H1 (cell line): ENCODE data around the gene JADE3. TPM values are rescaled to one million over a fixed set of nuclear protein-coding genes. Genes with fewer than 3 reads are reported as not detected.

ENCODE experiments used
- CTCF ChIA-PET: fragments of 300-600 bp; sonication (Branson Sonifier 250); formaldehyde crosslinking; loops from one replicate; lab custom pipeline; 2021; ENCODE audit not compliant: partially characterized antibody; lab: Charles Lee
- POLR2A ChIA-PET: fragments of 300-600 bp; sonication (Branson Sonifier 250); formaldehyde crosslinking; loops from one replicate; lab custom pipeline; 2021; ENCODE audit warnings: inconsistent platforms; ENCODE audit not compliant: partially characterized antibody; lab: Charles Lee
- DNase-seq, 2 experiments: peaks; one replicate each; pipeline versions ENCODE4 v3.0.0 to v3.0.0-alpha.2; 2010 to 2022; ENCODE audit warnings: low spot score in 2 of 2, low read depth in 1 of 2, mixed read lengths in 1 of 2
- FAIRE-seq: peaks from 2 replicates; lab custom pipeline; 2011; peaks lifted over from hg19 to GRCh38; lab: Jason Lieb, UNC
- H2AFZ ChIP-seq: 2 replicates; pipeline ENCODE4 v1.8.1; 2012; ENCODE audit warnings: low read length, inconsistent platforms
- H2AK5ac ChIP-seq: 2 replicates; pipeline ENCODE4 v1.6.1; 2013; ENCODE audit warnings: low read depth, low read length
- H2BK120ac ChIP-seq: replicated peaks from 2 replicates; pipeline ENCODE3; 2013; ENCODE audit warnings: low read depth, low read length, inconsistent platforms
- H2BK12ac ChIP-seq: 2 replicates; pipeline ENCODE4 v1.6.1; 2013; ENCODE audit warnings: low read depth, low read length
- H2BK15ac ChIP-seq: 2 replicates; pipeline ENCODE4 v1.6.1; 2013; ENCODE audit warnings: low read length
- H2BK20ac ChIP-seq: 2 replicates; pipeline ENCODE4 v1.6.1; 2013; ENCODE audit warnings: low read length
- H2BK5ac ChIP-seq: 2 replicates; pipeline ENCODE4 v1.6.1; 2013; ENCODE audit warnings: low read depth, low read length
- H3K14ac ChIP-seq: 2 replicates; pipeline ENCODE4 v1.6.1; 2013; ENCODE audit warnings: inconsistent platforms; ENCODE audit not compliant: insufficient read length
- H3K18ac ChIP-seq: 2 replicates; pipeline ENCODE4 v1.6.1; 2013; ENCODE audit warnings: low read length; ENCODE audit errors: extremely low read depth
- H3K23ac ChIP-seq: 2 replicates; pipeline ENCODE4 v1.6.1; 2013; ENCODE audit warnings: inconsistent platforms; ENCODE audit not compliant: insufficient read length
- H3K23me2 ChIP-seq: 2 replicates; pipeline ENCODE4 v1.6.1; 2013; ENCODE audit warnings: low read depth, low read length
- H3K27ac ChIP-seq: 2 replicates; pipeline ENCODE4 v1.6.1; 2011; ENCODE audit warnings: low read depth, low read length, inconsistent platforms
- H3K27me3 ChIP-seq, 4 experiments: replicated peaks in 1 of 4; 1 replicate in 1 of 4; 2 replicates in 3 of 4; pipeline versions ENCODE4 v1.6.1 to v1.8.1; 2011 to 2013; ENCODE audit warnings: low read length in 3 of 4, mild to moderate bottlenecking in 3 of 4, inconsistent platforms in 2 of 4, mixed read lengths in 2 of 4, moderate library complexity in 1 of 4; ENCODE audit not compliant: control insufficient read depth in 3 of 4, insufficient read depth in 3 of 4; ENCODE audit errors: extremely low read depth in 1 of 4
- H3K36me3 ChIP-seq, 4 experiments: 2 replicates each; pipeline versions ENCODE4 v1.6.1 to v1.8.1; 2011 to 2013; ENCODE audit warnings: mild to moderate bottlenecking in 4 of 4, low read length in 3 of 4, moderate library complexity in 2 of 4, control low read depth in 1 of 4, inconsistent platforms in 1 of 4; ENCODE audit not compliant: insufficient read depth in 4 of 4, control insufficient read depth in 2 of 4
- H3K4ac ChIP-seq: replicated peaks from 2 replicates; pipeline ENCODE3; 2013; ENCODE audit warnings: low read length, low read depth, mixed read lengths, inconsistent platforms; ENCODE audit not compliant: insufficient read length
- H3K4me1 ChIP-seq, 4 experiments: replicated peaks in 1 of 4; 1 replicate in 1 of 4; 2 replicates in 3 of 4; pipeline versions ENCODE4 v1.6.1 to v1.8.1; 2011 to 2013; ENCODE audit warnings: low read length in 3 of 4, inconsistent platforms in 2 of 4, mixed read lengths in 1 of 4; ENCODE audit not compliant: insufficient read depth in 4 of 4, control insufficient read depth in 3 of 4
- H3K4me2 ChIP-seq, 2 experiments: 2 replicates each; pipeline versions ENCODE4 v1.6.1 to v1.8.1; 2011 to 2013; ENCODE audit warnings: low read depth in 2 of 2, low read length in 2 of 2, control low read depth in 1 of 2, inconsistent platforms in 1 of 2, mild to moderate bottlenecking in 1 of 2; ENCODE audit not compliant: insufficient read depth in 1 of 2
- H3K4me3 ChIP-seq, 4 experiments: fragments of 200-600, 300-600 bp in 1 of 4; sonication (generic), shearing (Covaris generic), sonication (Bioruptor Twin) in 1 of 4; 2 replicates each; pipeline versions ENCODE4 v1.5.1 to v1.8.1; 2011 to 2016; ENCODE audit warnings: low read length in 4 of 4, low read depth in 3 of 4, control low read depth in 2 of 4, inconsistent platforms in 2 of 4, mild to moderate bottlenecking in 2 of 4, mixed read lengths in 1 of 4, moderate library complexity in 1 of 4; ENCODE audit not compliant: insufficient read depth in 2 of 4; ENCODE audit errors: extremely low read depth in 1 of 4
- H3K56ac ChIP-seq: replicated peaks from 2 replicates; pipeline ENCODE3; 2013; ENCODE audit warnings: low read depth, mild to moderate bottlenecking, mixed read lengths, low read length, inconsistent platforms; ENCODE audit not compliant: insufficient read length
- H3K79me1 ChIP-seq: 2 replicates; pipeline ENCODE4 v1.6.1; 2013; ENCODE audit warnings: low read depth, low read length, control low read depth
- H3K79me2 ChIP-seq, 2 experiments: 2 replicates each; pipeline versions ENCODE4 v1.6.1 to v1.8.1; 2012 to 2013; ENCODE audit warnings: low read length in 2 of 2, mild to moderate bottlenecking in 2 of 2, inconsistent platforms in 1 of 2; ENCODE audit not compliant: insufficient read depth in 2 of 2, control insufficient read depth in 1 of 2
- H3K9ac ChIP-seq, 4 experiments: replicated peaks in 1 of 4; 1 replicate in 1 of 4; 2 replicates in 3 of 4; pipeline versions ENCODE4 v1.6.1 to v1.8.1; 2011 to 2013; ENCODE audit warnings: low read depth in 3 of 4, low read length in 3 of 4, control low read depth in 2 of 4, mild to moderate bottlenecking in 2 of 4, moderate library complexity in 2 of 4, inconsistent platforms in 1 of 4; ENCODE audit errors: extremely low read depth in 1 of 4
- H3K9me3 ChIP-seq, 2 experiments: 2 replicates each; pipeline versions ENCODE4 v1.6.1 to v1.8.1; 2012 to 2013; ENCODE audit warnings: mild to moderate bottlenecking in 2 of 2, moderate library complexity in 2 of 2, control low read depth in 1 of 2, inconsistent platforms in 1 of 2, low read depth in 1 of 2, low read length in 1 of 2, mixed read lengths in 1 of 2; ENCODE audit not compliant: insufficient read depth in 2 of 2
- H4K20me1 ChIP-seq, 2 experiments: replicated peaks in 1 of 2; 2 replicates each; pipeline versions ENCODE3 to v1.8.1; 2011 to 2013; ENCODE audit warnings: inconsistent platforms in 2 of 2, low read length in 2 of 2, mild to moderate bottlenecking in 1 of 2; ENCODE audit not compliant: insufficient read depth in 2 of 2, control insufficient read depth in 1 of 2
- H4K5ac ChIP-seq: 2 replicates; pipeline ENCODE4 v1.6.1; 2013; ENCODE audit warnings: low read length, low read depth, mixed read lengths, inconsistent platforms; ENCODE audit not compliant: insufficient read length
- H4K8ac ChIP-seq: 2 replicates; pipeline ENCODE4 v1.8.0; 2013; ENCODE audit warnings: mild to moderate bottlenecking, moderate library complexity, low read length, inconsistent platforms; ENCODE audit not compliant: insufficient read depth; ENCODE audit errors: extremely low read depth
- H4K91ac ChIP-seq: replicated peaks from 2 replicates; pipeline ENCODE3; 2013; ENCODE audit warnings: low read length, mixed read lengths, inconsistent platforms; ENCODE audit not compliant: insufficient read length
- BRCA1 ChIP-seq: IDR thresholded peaks from 2 replicates; pipeline ENCODE4 v1.6.1; 2012; ENCODE audit warnings: low read depth, low read length, improper control_type of control experiment
- CBX5 ChIP-seq: fragments of 300-800, 300-1000 bp; sonication (generic); IDR thresholded peaks from 2 replicates; pipeline ENCODE4 v1.7.1; 2016; ENCODE audit warnings: antibody characterized with exemption, low read length, low read depth
- CEBPB ChIP-seq: IDR thresholded peaks from 2 replicates; pipeline ENCODE4 v1.6.1; 2012; ENCODE audit warnings: low read depth, low read length
- CTBP2 ChIP-seq: IDR thresholded peaks from 2 replicates; pipeline ENCODE4 v1.7.0; 2011; ENCODE audit warnings: borderline replicate concordance, mild to moderate bottlenecking, moderate library complexity, mixed read lengths, low read length; ENCODE audit not compliant: insufficient read depth, insufficient read length
- GABPA ChIP-seq: IDR thresholded peaks from 2 replicates; pipeline ENCODE4 v1.6.1; 2011; ENCODE audit warnings: mild to moderate bottlenecking, low read length, moderate library complexity, borderline replicate concordance; ENCODE audit not compliant: insufficient read depth
- HDAC2 ChIP-seq, 2 experiments: fragments of 300-600 bp in 1 of 2; sonication (generic) in 1 of 2; IDR thresholded peaks; 2 replicates each; pipeline ENCODE4 v1.6.1; 2011 to 2012; ENCODE audit warnings: low read depth in 2 of 2, low read length in 2 of 2, mild to moderate bottlenecking in 2 of 2, moderate library complexity in 2 of 2, borderline replicate concordance in 1 of 2, inconsistent platforms in 1 of 2
- HDAC6 ChIP-seq: IDR thresholded peaks from one replicate; pipeline ENCODE4 v1.7.1; 2012; ENCODE audit warnings: low read depth, mild to moderate bottlenecking, inconsistent platforms, low read length, moderate library complexity
- KDM4A ChIP-seq: IDR thresholded peaks from one replicate; pipeline ENCODE4 v1.7.1; 2012; ENCODE audit warnings: low read depth, mild to moderate bottlenecking, moderate library complexity, low read length, inconsistent platforms; ENCODE audit not compliant: severe bottlenecking
- RBBP5 ChIP-seq: IDR thresholded peaks from 2 replicates; pipeline ENCODE4 v1.7.1; 2012; ENCODE audit warnings: low read depth, mild to moderate bottlenecking, inconsistent platforms, low read length, moderate library complexity, borderline replicate concordance
- RXRA ChIP-seq: IDR thresholded peaks from 2 replicates; pipeline ENCODE4 v1.6.1; 2011; ENCODE audit warnings: low read depth, mild to moderate bottlenecking, low read length, moderate library complexity; ENCODE audit not compliant: insufficient read depth
- TCF12 ChIP-seq: IDR thresholded peaks from 2 replicates; pipeline ENCODE4 v1.6.1; 2011; ENCODE audit warnings: low read depth, mild to moderate bottlenecking, low read length
- WGBS, 2 experiments: shearing (Covaris generic) in 1 of 2; methylation state at CpG; one replicate each; pipeline versions ENCODE4 v1.1.6 to v1.1.7; 2013 to 2015; ENCODE audit warnings: low lambda C conversion rate in 2 of 2, mixed read lengths in 2 of 2, inconsistent platforms in 1 of 2, low coverage in 1 of 2, missing lambda C conversion rate in 1 of 2; ENCODE audit not compliant: insufficient replicate concordance in 2 of 2, insufficient coverage in 1 of 2, insufficient read length in 1 of 2; ENCODE audit errors: extremely low coverage in 1 of 2, missing lambda C conversion rate in 1 of 2; 5-methylcytosine and 5-hydroxymethylcytosine counted together
- polyA plus RNA-seq, 7 experiments: library from polyadenylated mRNA; depleted of rRNA in 3 of 7; stranded (reverse) in 5 of 7; unstranded in 2 of 7; fragments of >200 nt in 5 of 7; fragments of 200-250 nt in 2 of 7; gene quantifications; 1 replicate in 5 of 7; 2 replicates in 1 of 7; 4 replicates in 1 of 7; pipeline versions ENCODE4 v1.2.1 to v1.2.3, GENCODE V29; 2011 to 2013; ENCODE audit warnings: missing spikeins in 2 of 7, mixed read lengths in 2 of 7
- total RNA-seq: library from RNA; stranded (reverse); fragmentation: NEBNext Ultra II Directional; extraction: Animal tissue kit (Norgen Biotek cat#: 25700); gene quantifications from 2 replicates; pipeline ENCODE4 v1.2.1, GENCODE V29; 2021
- TF ChIP-seq, protein P1 (sequence below): IDR thresholded peaks from 2 replicates; pipeline ENCODE4 v1.6.1; 2012; ENCODE audit warnings: inconsistent platforms

Gene JADE3
- total and polyA plus RNA-seq, 2 of the 8 experiments (the other 6 are each of a cell fraction or from before 2014, with no cell fraction given) = 6.9 to 21.5 TPM

DNA sequence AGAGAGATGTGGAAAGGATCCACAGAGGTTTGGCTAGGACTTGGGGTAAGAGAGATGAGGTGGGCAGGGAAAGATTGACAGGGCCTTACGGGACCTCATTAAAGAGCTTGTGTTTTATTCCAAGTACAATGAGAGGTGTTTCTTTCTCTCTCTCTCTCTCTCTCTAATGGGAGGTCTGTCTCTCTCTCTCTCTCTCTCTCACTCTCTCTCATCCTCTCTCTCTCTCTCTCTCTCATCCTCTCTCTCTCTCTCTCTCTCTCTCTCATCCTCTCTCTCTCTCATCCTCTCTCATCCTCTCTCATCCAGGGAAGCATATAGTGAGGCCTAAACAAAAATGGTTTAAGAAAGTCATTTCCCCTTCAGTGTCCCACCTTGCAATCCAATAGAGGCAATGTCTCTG is 5.4 kb downstream of the JADE3 start:
- no peak overlapping the region for H3K9ac ChIP-seq
- H2BK5ac ChIP-seq = no peak overlapping the region
- no peak overlapping the region for H2BK15ac ChIP-seq
- H3K4ac ChIP-seq = no peak overlapping the region
- H3K23ac ChIP-seq = no peak overlapping the region
- no peak overlapping the region for H2AK5ac ChIP-seq
- no peak overlapping the region for H4K8ac ChIP-seq
- H4K91ac ChIP-seq = no peak overlapping the region
- no peak overlapping the region for H3K14ac ChIP-seq
- H3K4me3 ChIP-seq = no peak overlapping the region
- peaks cover 0 to 3% of the 10 kb centered on the region in 2 experiments for H4K20me1 ChIP-seq
- H3K79me1 ChIP-seq = peaks cover 2% of the 10 kb centered on the region; the same call in 1 of the 2 replicates
- DNase-seq = no peak
- H2AFZ ChIP-seq = no peak overlapping the region
- H3K18ac ChIP-seq = no peak overlapping the region
- H3K4me2 ChIP-seq = no peak overlapping the region
- WGBS, 2 experiments = 83% methylated on average over 1 of the region's 1 CpG; no CpG with 5 or more reads in 1 of the 2 experiments
- H3K56ac ChIP-seq = no peak overlapping the region
- peaks cover 0 to 3% (median 0%) of the 10 kb centered on the region in 4 experiments; a peak in 2 of 7 replicates for H3K4me1 ChIP-seq
- 0 out of 2 replicates have a peak, but pooled peaks cover 3% of the 10 kb centered on the region for H3K23me2 ChIP-seq
- H2BK12ac ChIP-seq = no peak overlapping the region
- H2BK120ac ChIP-seq = no peak overlapping the region
- POLR2A ChIA-PET = interaction anchor here (0.6 kb wide), 1 partner anchor 148 kb away, joined by 3 read pairs; no protein-coding TSS in a partner anchor
- H3K79me2 ChIP-seq = peaks cover 14 to 92% of the 10 kb centered on the region in 2 experiments; a peak in 3 of 4 replicates
- H3K27ac ChIP-seq = no peak overlapping the region
- H3K27me3 ChIP-seq = no peaks in the 10 kb centered on the region
- no peak overlapping the region for H2BK20ac ChIP-seq
- no peaks in the 10 kb centered on the region; a peak in 2 of 8 replicates for H3K36me3 ChIP-seq
- no peak for FAIRE-seq
- H4K5ac ChIP-seq = no peak overlapping the region
- CTCF ChIA-PET = interaction anchor here (0.6 to 2.3 kb wide), 4 partner anchors 14 to 290 kb away, joined by 3 to 4 read pairs (median 3); no protein-coding TSS in a partner anchor
- TF ChIP-seq GABPA (no peak), BRCA1 (no peak), CEBPB (no peak), KDM4A (no peak), TCF12 (no peak), RBBP5 (no peak), HDAC2 (IDR thresholded peaks at IDR 0.05; ENCODE audit: borderline replicate concordance in 1 of 2, low read depth in 2 of 2, low read length in 2 of 2) (no peak), CBX5 (no peak), CTBP2 (no peak), RXRA (no peak), HDAC6 (no peak)
- TF ChIP-seq, protein P1, sequence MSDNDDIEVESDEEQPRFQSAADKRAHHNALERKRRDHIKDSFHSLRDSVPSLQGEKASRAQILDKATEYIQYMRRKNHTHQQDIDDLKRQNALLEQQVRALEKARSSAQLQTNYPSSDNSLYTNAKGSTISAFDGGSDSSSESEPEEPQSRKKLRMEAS = no peak
- 0 out of 4 replicates have a peak, but pooled peaks cover 0 to 3% of the 10 kb centered on the region in 2 experiments for H3K9me3 ChIP-seq
